Stimulated activated CD4-positive, alpha-beta T cell treated with anti-CD3 and anti-CD28 coated beads, TNF-alpha, amount 100 ng/mL, for 48 hours (primary cell): ENCODE measurements around the gene PYM1.
"Not testable (repeated sequence)": the region's sequence is repeated elsewhere in the genome, so short reads cannot be mapped to it uniquely, and the experiment has no call there.

Experiments used
- DNase-seq, 3 donors: peaks; one replicate each; pipeline ENCODE4 v3.0.0-alpha.2; 2020; ENCODE audit warnings: low read depth in 3 of 3

Gene PYM1

GRCh38 chr12:55912908-55913307 lies 14.8 kb downstream of the PYM1 start:
- no peak for DNase-seq

DNA sequence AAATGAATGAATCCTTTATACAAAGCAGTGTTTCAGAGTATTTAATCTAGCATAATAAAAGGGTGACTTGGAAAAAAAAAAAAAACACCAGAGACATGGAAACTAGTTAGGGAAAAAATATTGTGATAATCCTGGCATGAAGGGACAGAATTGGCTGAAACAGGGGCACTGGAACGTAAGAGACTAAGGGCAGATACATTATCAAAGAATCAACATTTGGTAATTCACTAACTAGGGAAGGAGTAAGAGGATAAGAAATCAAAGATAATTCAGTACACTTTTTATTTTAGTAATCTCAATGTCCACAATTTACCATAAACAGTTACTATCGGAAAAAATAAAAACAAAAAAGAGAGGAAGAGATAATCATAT lies 18.2 kb downstream of the PYM1 start:
- DNase-seq, result no peak

- DNase-seq, result no peak
These were observed 18.8 kb downstream of the PYM1 start for GRCh38 chr12:55908726-55909512.

DNA sequence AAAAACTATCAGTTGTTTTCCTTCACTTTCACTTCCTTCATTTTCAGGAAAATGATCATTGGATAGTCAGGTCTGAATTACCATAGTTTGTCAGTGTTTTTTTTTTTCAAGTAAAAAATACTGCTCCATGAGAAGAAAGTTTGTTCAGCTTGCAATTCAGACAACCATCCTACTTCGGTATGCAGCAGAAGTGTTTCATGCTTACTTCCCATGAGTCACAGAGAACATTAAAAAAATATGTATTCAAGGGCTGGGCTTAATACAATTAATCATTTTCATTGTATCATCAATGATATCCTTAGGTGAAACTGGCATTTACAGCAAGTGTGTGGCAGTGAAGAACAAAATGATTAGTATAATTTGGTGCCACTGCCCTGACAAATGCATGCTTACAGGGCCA lies 21.6 kb downstream of the PYM1 start:
- DNase-seq, result no peak

- no peak for DNase-seq
These were observed 25.7 kb downstream of the PYM1 start for GRCh38 chr12:55901881-55902490.

GRCh38 chr12:55899082-55899481 lies 28.6 kb downstream of the PYM1 start:
- DNase-seq, result peak; percentile 12 to 22 (median 21)

DNA sequence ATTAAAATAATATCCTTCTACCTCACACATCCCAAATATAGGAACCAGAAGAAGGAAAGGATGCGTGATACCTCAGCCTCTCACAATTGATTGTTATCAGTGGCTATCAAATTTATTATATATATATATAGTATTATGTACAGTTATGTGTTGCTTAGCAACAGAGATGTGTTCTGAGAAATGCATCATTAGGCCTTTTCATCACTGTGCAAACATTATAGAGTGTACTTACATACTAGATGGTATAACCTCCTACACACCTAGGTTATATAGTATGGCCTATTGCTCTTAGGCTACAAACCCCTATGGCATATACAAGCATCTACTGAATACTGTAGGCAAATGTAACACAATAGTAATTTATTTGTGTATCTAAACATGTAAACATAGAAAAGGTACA lies 34.0 kb downstream of the PYM1 start:
- DNase-seq, result no peak

GRCh38 chr12:55891310-55891709 lies 36.4 kb downstream of the PYM1 start:
- DNase-seq, result no peak

DNA sequence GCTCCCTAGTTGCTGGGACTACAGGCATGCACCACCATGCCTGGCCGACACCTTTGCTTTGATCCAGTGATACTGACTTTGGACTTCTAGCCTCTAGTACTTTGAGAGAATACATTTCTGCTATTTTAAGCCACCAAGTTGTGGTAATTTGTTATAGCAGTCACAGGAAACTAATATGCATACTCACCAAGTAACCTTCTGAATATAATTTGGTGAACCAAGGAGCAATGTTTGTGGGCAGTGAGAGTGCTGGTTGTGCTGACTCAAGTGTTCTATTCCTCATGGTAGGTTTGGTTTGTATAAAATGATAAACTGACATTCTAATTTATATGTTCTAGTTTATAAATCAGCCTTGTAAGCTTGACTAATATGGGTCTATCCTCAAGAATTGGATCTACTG lies 42.6 kb downstream of the PYM1 start:
- DNase-seq, result no peak

DNA sequence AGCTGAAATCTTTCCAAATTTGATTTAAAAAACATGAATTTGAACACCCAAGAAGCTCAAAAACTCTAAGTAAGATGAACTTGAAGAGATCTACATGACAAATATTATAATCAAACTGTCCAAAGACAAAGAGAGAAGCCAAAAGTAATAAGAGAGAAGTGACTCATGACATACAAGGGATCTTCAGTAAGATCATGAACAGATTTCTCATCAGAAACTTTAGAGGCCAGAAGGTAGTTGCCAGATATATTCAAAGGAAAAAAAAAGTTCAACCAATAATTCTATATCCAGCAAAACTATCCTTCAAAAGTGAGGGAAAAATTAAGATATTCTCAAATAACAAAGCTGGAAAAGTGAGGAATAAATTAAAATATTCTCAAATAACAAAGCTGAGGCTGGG lies 49.9 kb downstream of the PYM1 start:
- DNase-seq, result no peak

- DNase-seq, result no peak
These were observed 51.8 kb downstream of the PYM1 start for GRCh38 chr12:55875704-55876467.

- no peak for DNase-seq
These were observed 53.3 kb downstream of the PYM1 start for GRCh38 chr12:55874443-55874842.

- DNase-seq, result not testable (repeated sequence)
These were observed 61.2 kb downstream of the PYM1 start for GRCh38 chr12:55866454-55867004.

DNA sequence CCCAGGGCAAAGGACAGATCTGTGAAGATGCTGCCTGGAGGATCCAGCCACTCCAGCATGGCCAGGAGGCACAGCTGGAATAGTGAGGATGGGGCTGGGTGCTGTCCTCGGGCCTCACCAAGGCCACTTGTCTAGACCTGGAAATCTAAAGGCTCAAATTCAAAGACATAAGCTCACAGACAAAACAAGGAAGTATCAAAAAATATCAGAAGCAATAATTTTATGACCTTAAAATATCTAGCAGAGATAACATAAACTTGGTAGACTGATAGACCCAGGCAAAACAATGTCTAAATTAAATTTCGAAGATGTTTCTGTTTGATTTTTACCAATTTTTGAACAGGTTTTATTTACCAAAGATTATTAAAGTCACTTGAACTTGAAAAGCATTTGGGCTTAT lies 62.4 kb downstream of the PYM1 start:
- no peak for DNase-seq

- DNase-seq, result not testable (repeated sequence)
These were observed 64.8 kb downstream of the PYM1 start for GRCh38 chr12:55862931-55863330.

- no peak for DNase-seq
These were observed 65.4 kb downstream of the PYM1 start for GRCh38 chr12:55862286-55862685.

DNA sequence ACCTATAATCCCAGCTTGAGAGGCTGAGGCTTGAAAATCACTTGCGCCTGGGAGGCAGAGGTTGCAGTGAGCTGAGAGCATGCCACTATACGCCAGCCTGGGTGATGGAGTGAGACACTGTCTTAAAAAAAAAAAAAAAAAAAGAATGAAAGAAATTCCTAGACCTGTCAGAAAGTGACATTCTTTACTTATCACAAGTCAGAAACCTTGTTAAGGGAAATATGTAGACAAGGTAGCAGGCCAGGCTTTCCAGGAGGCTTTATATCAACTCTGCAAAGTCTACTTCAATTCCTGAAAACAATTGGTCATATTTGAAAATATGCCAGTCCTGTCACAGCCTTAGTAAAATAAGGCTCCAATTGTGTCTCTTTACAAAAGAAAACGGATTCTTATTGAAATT lies 65.8 kb downstream of the PYM1 start:
- DNase-seq, result no peak

GRCh38 chr12:55861396-55861795 lies 66.3 kb downstream of the PYM1 start:
- no peak for DNase-seq

GRCh38 chr12:55852740-55853139 lies 75.0 kb downstream of the PYM1 start:
- no peak for DNase-seq
